GM23338 (cell line): ENCODE results near the gene UIMC1. TPM values are rescaled to one million over a fixed set of nuclear protein-coding genes. Genes with fewer than 3 reads are reported as not detected.

ENCODE experiments used
- ATAC-seq: fragments of 200-7000 bp; cut with Tn5 transposase; 3 replicates; pipeline ENCODE4 v1.9.1; 2020
- DNase-seq: peaks from one replicate; pipeline ENCODE4 v3.0.0-alpha.2; 2015; ENCODE audit warnings: low spot score
- H2AFZ ChIP-seq: fragments of 200-600 bp; sonication (generic); 2 replicates; pipeline ENCODE4 v1.8.0; 2016; ENCODE audit warnings: antibody characterized with exemption, mild to moderate bottlenecking, moderate library complexity
- H3F3A ChIP-seq: fragments of 200-600 bp; sonication (generic); replicated peaks from 2 replicates; pipeline ENCODE4 v1.8.0; 2017; ENCODE audit warnings: antibody characterized with exemption, mixed run types, low read depth
- H3K27ac ChIP-seq: fragments of 200-600 bp; sonication (generic); 2 replicates; pipeline ENCODE4 v1.6.1; 2016; ENCODE audit warnings: low read depth
- H3K27me3 ChIP-seq: fragments of 200-600 bp; sonication (generic); 2 replicates; pipeline ENCODE4 v1.8.0; 2016; ENCODE audit warnings: mild to moderate bottlenecking, mixed run types, moderate library complexity; ENCODE audit not compliant: insufficient read depth
- H3K36me3 ChIP-seq: fragments of 200-600 bp; sonication (generic); 2 replicates; pipeline ENCODE4 v1.8.0; 2016; ENCODE audit warnings: mild to moderate bottlenecking; ENCODE audit not compliant: insufficient read depth
- H3K4me1 ChIP-seq: fragments of 200-600 bp; sonication (generic); 2 replicates; pipeline ENCODE4 v1.8.0; 2016; ENCODE audit warnings: mild to moderate bottlenecking, moderate library complexity; ENCODE audit not compliant: insufficient read depth
- H3K4me2 ChIP-seq: fragments of 200-600 bp; sonication (generic); 2 replicates; pipeline ENCODE4 v1.7.1; 2017; ENCODE audit warnings: mixed run types
- H3K4me3 ChIP-seq: fragments of 200-600 bp; sonication (generic); 2 replicates; pipeline ENCODE4 v1.6.1; 2016; ENCODE audit warnings: mixed run types
- H3K79me2 ChIP-seq: fragments of 200-600 bp; sonication (generic); replicated peaks from 2 replicates; pipeline ENCODE4 v1.8.0; 2017; ENCODE audit warnings: mild to moderate bottlenecking; ENCODE audit not compliant: insufficient read depth
- H3K9me2 ChIP-seq: fragments of 200-600 bp; sonication (generic); 2 replicates; pipeline ENCODE4 v1.8.0; 2017; ENCODE audit not compliant: insufficient read depth
- H4K20me1 ChIP-seq: fragments of 200-600 bp; sonication (generic); replicated peaks from 2 replicates; pipeline ENCODE4 v1.8.0; 2017; ENCODE audit warnings: mild to moderate bottlenecking; ENCODE audit not compliant: insufficient read depth
- H3K27ac Mint-ChIP-seq: 2 replicates; pipeline ENCODE4 v1.8.0; 2020; ENCODE audit warnings: inconsistent platforms, mild to moderate bottlenecking, moderate library complexity, mixed read lengths
- H3K27me3 Mint-ChIP-seq: 3 replicates; pipeline ENCODE4 v1.8.0; 2022; ENCODE audit warnings: low read depth, mild to moderate bottlenecking, moderate library complexity, mixed read lengths, inconsistent platforms; ENCODE audit not compliant: insufficient read depth, poor library complexity
- H3K36me3 Mint-ChIP-seq: 3 replicates; pipeline ENCODE4 v1.8.0; 2021; ENCODE audit warnings: low read depth, mild to moderate bottlenecking, inconsistent platforms, moderate library complexity, mixed read lengths
- H3K4me1 Mint-ChIP-seq: 3 replicates; pipeline ENCODE4 v1.8.0; 2020; ENCODE audit warnings: mild to moderate bottlenecking, inconsistent platforms, mixed read lengths
- H3K4me3 Mint-ChIP-seq: 3 replicates; pipeline ENCODE4 v1.8.0; 2021; ENCODE audit warnings: moderate library complexity, mild to moderate bottlenecking, inconsistent platforms, mixed read lengths
- H3K9me3 Mint-ChIP-seq: 3 replicates; pipeline ENCODE4 v1.8.0; 2020; ENCODE audit warnings: moderate library complexity, mild to moderate bottlenecking, inconsistent platforms, mixed read lengths
- CREB1 ChIP-seq: fragments of 250-450 bp; sonication (Bioruptor Pico); IDR thresholded peaks from 2 replicates; pipeline ENCODE4 v1.5.0; 2020; ENCODE audit warnings: low read depth, mild to moderate bottlenecking, moderate library complexity
- CTCF ChIP-seq, 2 experiments: fragments of 200-600 bp in 1 of 2; sonication (generic) in 1 of 2; conservative IDR thresholded peaks; 2 replicates each; pipeline versions ENCODE4 v1.5.1 to v1.6.1; 2016 to 2017; ENCODE audit warnings: antibody characterized with exemption in 2 of 2, low read depth in 2 of 2, mild to moderate bottlenecking in 2 of 2, moderate library complexity in 1 of 2
- EZH2phosphoT487 ChIP-seq: fragments of 200-600 bp; sonication (generic); IDR thresholded peaks from one replicate; pipeline ENCODE4 v1.8.1; 2018; ENCODE audit warnings: antibody characterized with exemption; ENCODE audit not compliant: unreplicated experiment
- JUNB ChIP-seq: IDR thresholded peaks from one replicate; pipeline ENCODE4 v1.6.1; 2016; ENCODE audit warnings: antibody characterized with exemption; ENCODE audit not compliant: unreplicated experiment
- NANOG ChIP-seq: IDR thresholded peaks from 2 replicates; pipeline ENCODE4 v1.6.1; 2016; ENCODE audit warnings: antibody characterized with exemption, borderline replicate concordance
- POLR2AphosphoS5 ChIP-seq: IDR thresholded peaks from 2 replicates; pipeline ENCODE4 v1.6.1; 2016; ENCODE audit warnings: antibody characterized with exemption, low read depth
- ZNF114 ChIP-seq: fragments of 250-450 bp; sonication (Bioruptor Pico); IDR thresholded peaks from 2 replicates; pipeline ENCODE4 v1.5.0; 2020; ENCODE audit warnings: mild to moderate bottlenecking, moderate library complexity
- ZNF331 ChIP-seq: fragments of 250-450 bp; sonication (Bioruptor Pico); IDR thresholded peaks from 2 replicates; pipeline ENCODE4 v1.5.0; 2020; ENCODE audit warnings: low read depth, mild to moderate bottlenecking, moderate library complexity
- ZNF462 ChIP-seq: fragments of 250-450 bp; sonication (Bioruptor Pico); IDR thresholded peaks from 2 replicates; pipeline ENCODE4 v1.5.0; 2020; ENCODE audit warnings: mild to moderate bottlenecking, moderate library complexity
- polyA plus RNA-seq: library from polyadenylated mRNA; unstranded; fragments of >200 nt; fragmentation: Nextera tagmentation; extraction: Ambion mirVana; gene quantifications from 2 replicates; pipeline ENCODE4 v1.2.1, GENCODE V29; 2016
- total RNA-seq: library from RNA; depleted of rRNA; stranded (reverse); fragments of >200 nt; shearing (Covaris generic); gene quantifications from 2 replicates; pipeline ENCODE4 v1.2.3, GENCODE V29; 2014
- TF ChIP-seq, protein P1 (sequence below): IDR thresholded peaks from one replicate; pipeline ENCODE4 v1.6.1; 2018; ENCODE audit warnings: antibody characterized with exemption; ENCODE audit not compliant: unreplicated experiment

The UIMC1 gene
- total and polyA plus RNA-seq, 2 experiments from 2014 or later: 36.4 to 40.1 TPM

- TF ChIP-seq ZNF462 (CRISPR knock-in tag): no peak
- no peak for TF ChIP-seq CTCF (conservative IDR thresholded peaks at IDR 0.05; ENCODE audit: low read depth in 2 of 2)
- TF ChIP-seq NANOG: no peak
- TF ChIP-seq JUNB: no peak
- no peak for TF ChIP-seq EZH2phosphoT487
Observed at GRCh38 chr5:176889321-176890280, 117.0 kb downstream of the UIMC1 start (continued).

DNA sequence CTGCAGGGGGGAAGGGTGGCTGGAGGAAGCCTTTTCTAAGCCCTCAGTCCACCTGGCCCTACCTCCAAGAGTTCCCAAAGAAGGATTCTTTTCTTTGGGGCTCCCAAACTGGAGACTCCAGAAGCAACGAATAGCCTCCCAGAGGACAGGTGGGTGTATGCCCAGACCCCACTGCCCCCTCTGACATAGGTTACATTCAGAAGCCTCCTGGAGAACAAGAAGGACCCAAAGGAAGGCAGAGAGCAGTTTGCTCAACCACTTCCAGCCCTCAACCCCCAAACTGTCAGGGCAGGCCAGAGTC is 117.8 kb downstream of the UIMC1 start:
- peaks cover 9% of the 10 kb centered on the region for H3K27me3 Mint-ChIP-seq
- no peak for DNase-seq
- Histone ChIP-seq H3F3A (no peaks in the 10 kb centered on the region), H2AFZ (no peak overlapping the region), H3K9me2 (no peaks in the 10 kb centered on the region), H4K20me1 (no peaks in the 10 kb centered on the region), H3K4me2 (no peak overlapping the region), H3K79me2 (no peaks in the 10 kb centered on the region), H3K27ac (no peak overlapping the region), H3K27me3 (no peaks in the 10 kb centered on the region), H3K36me3 (no peaks in the 10 kb centered on the region), H3K4me1 (no peaks in the 10 kb centered on the region), H3K4me3 (no peak overlapping the region)
- no peaks in the 10 kb centered on the region for H3K9me3 Mint-ChIP-seq
- no peak overlapping the region for H3K4me3 Mint-ChIP-seq
- no peak overlapping the region for H3K27ac Mint-ChIP-seq
- peaks cover 9% of the 10 kb centered on the region; the same call in 1 of the 3 replicates for H3K4me1 Mint-ChIP-seq
- H3K36me3 Mint-ChIP-seq: no peaks in the 10 kb centered on the region
- no peak for ATAC-seq
- TF ChIP-seq, protein P1, sequence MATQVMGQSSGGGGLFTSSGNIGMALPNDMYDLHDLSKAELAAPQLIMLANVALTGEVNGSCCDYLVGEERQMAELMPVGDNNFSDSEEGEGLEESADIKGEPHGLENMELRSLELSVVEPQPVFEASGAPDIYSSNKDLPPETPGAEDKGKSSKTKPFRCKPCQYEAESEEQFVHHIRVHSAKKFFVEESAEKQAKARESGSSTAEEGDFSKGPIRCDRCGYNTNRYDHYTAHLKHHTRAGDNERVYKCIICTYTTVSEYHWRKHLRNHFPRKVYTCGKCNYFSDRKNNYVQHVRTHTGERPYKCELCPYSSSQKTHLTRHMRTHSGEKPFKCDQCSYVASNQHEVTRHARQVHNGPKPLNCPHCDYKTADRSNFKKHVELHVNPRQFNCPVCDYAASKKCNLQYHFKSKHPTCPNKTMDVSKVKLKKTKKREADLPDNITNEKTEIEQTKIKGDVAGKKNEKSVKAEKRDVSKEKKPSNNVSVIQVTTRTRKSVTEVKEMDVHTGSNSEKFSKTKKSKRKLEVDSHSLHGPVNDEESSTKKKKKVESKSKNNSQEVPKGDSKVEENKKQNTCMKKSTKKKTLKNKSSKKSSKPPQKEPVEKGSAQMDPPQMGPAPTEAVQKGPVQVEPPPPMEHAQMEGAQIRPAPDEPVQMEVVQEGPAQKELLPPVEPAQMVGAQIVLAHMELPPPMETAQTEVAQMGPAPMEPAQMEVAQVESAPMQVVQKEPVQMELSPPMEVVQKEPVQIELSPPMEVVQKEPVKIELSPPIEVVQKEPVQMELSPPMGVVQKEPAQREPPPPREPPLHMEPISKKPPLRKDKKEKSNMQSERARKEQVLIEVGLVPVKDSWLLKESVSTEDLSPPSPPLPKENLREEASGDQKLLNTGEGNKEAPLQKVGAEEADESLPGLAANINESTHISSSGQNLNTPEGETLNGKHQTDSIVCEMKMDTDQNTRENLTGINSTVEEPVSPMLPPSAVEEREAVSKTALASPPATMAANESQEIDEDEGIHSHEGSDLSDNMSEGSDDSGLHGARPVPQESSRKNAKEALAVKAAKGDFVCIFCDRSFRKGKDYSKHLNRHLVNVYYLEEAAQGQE: no peak
- TF ChIP-seq CREB1 (CRISPR knock-in tag) (no peak), CTCF (conservative IDR thresholded peaks at IDR 0.05; ENCODE audit: low read depth in 2 of 2) (no peak), POLR2AphosphoS5 (no peak), ZNF331 (CRISPR knock-in tag) (no peak), NANOG (no peak), ZNF114 (CRISPR knock-in tag) (no peak), JUNB (no peak)
